ENCODE measurements around the gene ACP7. TPM values are rescaled to one million over a fixed set of nuclear protein-coding genes. Genes with fewer than 3 reads are reported as not detected.
A peak's percentile ranks its signal among the peaks of the same experiment; 100 is the strongest.

The ACP7 gene
- total and polyA plus RNA-seq, 2 donors (not counting 3 experiments of a cell fraction or from before 2014, with no cell fraction given), result 0.04 to 0.49 TPM

DNA sequence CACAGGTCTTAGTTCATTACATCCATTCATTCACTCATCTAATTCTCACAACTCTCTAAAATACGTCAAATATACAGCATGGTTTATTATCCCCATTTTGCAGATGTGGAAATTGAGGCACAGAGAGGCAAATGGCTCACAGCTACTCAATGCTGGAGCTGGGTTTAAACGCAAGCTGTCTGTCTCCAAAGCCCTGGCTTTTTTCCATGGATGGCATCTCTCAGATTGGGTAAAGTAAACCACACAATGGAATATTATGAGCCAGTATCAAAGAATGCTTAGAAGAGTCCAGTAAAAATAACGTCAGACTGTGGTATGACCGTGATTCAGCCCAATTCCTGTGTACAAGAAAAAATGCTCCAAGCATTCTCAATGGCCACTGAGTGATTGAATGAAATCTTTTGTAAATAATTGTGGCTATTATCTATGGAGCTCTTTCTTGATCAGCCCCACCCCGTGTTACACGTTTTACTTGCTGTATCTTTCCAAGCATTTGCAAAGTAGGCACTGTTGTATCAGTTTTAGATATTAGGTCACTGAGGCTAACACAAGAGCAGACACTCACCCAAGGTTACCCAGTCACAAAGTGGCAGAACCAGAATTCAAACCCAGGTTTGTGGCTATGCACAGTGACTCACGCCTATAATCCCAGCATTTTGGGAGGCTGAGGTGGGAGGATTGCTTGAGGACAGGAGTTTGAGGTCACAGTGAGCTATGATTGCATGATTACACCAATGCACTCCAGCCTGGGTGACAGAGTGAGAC lies 5.5 kb upstream of the ACP7 start:
- peak overlapping the region; percentile 88 for H3K27ac ChIP-seq (ENCODE audit: insufficient read depth, low read depth, low read length)
- TF ChIP-seq JUN (IDR thresholded peaks at IDR 0.05; ENCODE audit: borderline replicate concordance, insufficient read depth, insufficient read length, low read depth), result peak; percentile 83
- TF ChIP-seq, protein P1, sequence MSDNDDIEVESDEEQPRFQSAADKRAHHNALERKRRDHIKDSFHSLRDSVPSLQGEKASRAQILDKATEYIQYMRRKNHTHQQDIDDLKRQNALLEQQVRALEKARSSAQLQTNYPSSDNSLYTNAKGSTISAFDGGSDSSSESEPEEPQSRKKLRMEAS (IDR thresholded peaks at IDR 0.05; ENCODE audit: insufficient read depth, insufficient read length), result no peak
- peak; percentile 70 for TF ChIP-seq POLR2AphosphoS5 (IDR thresholded peaks at IDR 0.05; ENCODE audit: insufficient read depth, low read depth, low read length)
- TF ChIP-seq FOS (IDR thresholded peaks at IDR 0.05; ENCODE audit: borderline replicate concordance, insufficient read depth, low read length), result peak; percentile 56
- peak overlapping the region; percentile 67 for H3K4me2 ChIP-seq (ENCODE audit: insufficient read depth, low read length)
- no peaks in the 10 kb centered on the region for H3K9me1 ChIP-seq (replicated peaks; ENCODE audit: control insufficient read depth, extremely low read depth, insufficient read depth, low read length)
- no peak overlapping the region for H3K4me3 ChIP-seq (replicated peaks in 1 of 3; ENCODE audit: insufficient read depth in 1 of 3, low read depth in 1 of 3, low read length in 3 of 3)
- H4K20me1 ChIP-seq (replicated peaks; ENCODE audit: control insufficient read depth, extremely low read depth, insufficient read depth, low read length), result no peaks in the 10 kb centered on the region
- intact Hi-C loops (cut with micrococcal nuclease), result no loop called here
- no peaks in the 10 kb centered on the region for H3K79me2 ChIP-seq (ENCODE audit: control insufficient read depth, insufficient read depth, low read length)
- dilution Hi-C loops (cut with MboI; ENCODE audit: extremely low pct_ligation_motif_present, low sequenced_read_pairs), result no loop called here
- peaks cover 23% of the 10 kb centered on the region for H3K4me1 ChIP-seq (ENCODE audit: control insufficient read depth, extremely low read depth, insufficient read depth, low read length)
- no peaks in the 10 kb centered on the region for H3K9me3 ChIP-seq (replicated peaks; ENCODE audit: control insufficient read depth, insufficient read depth, low read length)
- TSS peak; percentile 34 for BruUV-seq (replicated peaks)
- ChIA-PET CTCF (interaction anchor here (0.8 to 2.2 kb wide), 5 partner anchors 9 to 117 kb away, joined by 3 to 11 read pairs (median 5); no protein-coding TSS in a partner anchor), POLR2A (no interaction called here)
- peak overlapping the region; percentile 38 for H3K9ac ChIP-seq (replicated peaks; ENCODE audit: extremely low read depth, insufficient read depth, low read length)
- DNase-seq (ENCODE audit: low read depth, low spot score) (peak; percentile 75), FAIRE-seq (peak; percentile 91)
- H3K27me3 ChIP-seq (ENCODE audit: control insufficient read depth in 2 of 2, insufficient read depth in 2 of 2, low read length in 2 of 2), result no peaks in the 10 kb centered on the region
- H3K36me3 ChIP-seq (ENCODE audit: control insufficient read depth in 2 of 2, extremely low read depth in 1 of 2, insufficient read depth in 2 of 2, low read length in 2 of 2), result no peaks in the 10 kb centered on the region
- peak overlapping the region; percentile 90 for H2AFZ ChIP-seq (ENCODE audit: low read depth, low read length)

DNA sequence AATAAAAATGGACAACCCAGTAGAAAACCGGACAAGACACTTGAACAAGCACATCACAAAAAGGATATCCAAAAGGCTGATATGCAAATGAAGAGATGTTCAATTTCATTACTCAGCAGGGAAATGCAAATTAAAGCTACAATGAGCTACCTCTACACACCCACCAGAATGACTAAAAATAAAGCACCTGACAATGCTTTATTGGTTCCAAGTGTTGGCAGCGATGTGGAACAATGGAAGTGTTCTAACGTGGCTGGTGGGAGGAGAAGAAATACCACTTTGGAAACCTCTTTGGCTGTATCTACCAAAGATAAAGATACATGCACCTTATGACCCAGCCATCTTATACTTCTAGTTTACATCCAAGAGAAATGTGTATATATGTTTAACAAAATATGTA lies 3.7 kb upstream of the ACP7 start:
- no peak for TF ChIP-seq POLR2AphosphoS5 (IDR thresholded peaks at IDR 0.05; ENCODE audit: insufficient read depth, low read depth, low read length)
- no peak for TF ChIP-seq EZH2 (IDR thresholded peaks at IDR 0.05; ENCODE audit: borderline replicate concordance, low read depth, low read length, severe bottlenecking)
- TF ChIP-seq MYC (IDR thresholded peaks at IDR 0.05; ENCODE audit: low read depth, low read length), result no peak
- TF ChIP-seq, protein P2, sequence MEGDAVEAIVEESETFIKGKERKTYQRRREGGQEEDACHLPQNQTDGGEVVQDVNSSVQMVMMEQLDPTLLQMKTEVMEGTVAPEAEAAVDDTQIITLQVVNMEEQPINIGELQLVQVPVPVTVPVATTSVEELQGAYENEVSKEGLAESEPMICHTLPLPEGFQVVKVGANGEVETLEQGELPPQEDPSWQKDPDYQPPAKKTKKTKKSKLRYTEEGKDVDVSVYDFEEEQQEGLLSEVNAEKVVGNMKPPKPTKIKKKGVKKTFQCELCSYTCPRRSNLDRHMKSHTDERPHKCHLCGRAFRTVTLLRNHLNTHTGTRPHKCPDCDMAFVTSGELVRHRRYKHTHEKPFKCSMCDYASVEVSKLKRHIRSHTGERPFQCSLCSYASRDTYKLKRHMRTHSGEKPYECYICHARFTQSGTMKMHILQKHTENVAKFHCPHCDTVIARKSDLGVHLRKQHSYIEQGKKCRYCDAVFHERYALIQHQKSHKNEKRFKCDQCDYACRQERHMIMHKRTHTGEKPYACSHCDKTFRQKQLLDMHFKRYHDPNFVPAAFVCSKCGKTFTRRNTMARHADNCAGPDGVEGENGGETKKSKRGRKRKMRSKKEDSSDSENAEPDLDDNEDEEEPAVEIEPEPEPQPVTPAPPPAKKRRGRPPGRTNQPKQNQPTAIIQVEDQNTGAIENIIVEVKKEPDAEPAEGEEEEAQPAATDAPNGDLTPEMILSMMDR (IDR thresholded peaks at IDR 0.05; ENCODE audit: extremely low read depth in 1 of 2, insufficient read depth in 1 of 2, low read depth in 1 of 2, low read length in 2 of 2), result no peak
- TF ChIP-seq FOS (IDR thresholded peaks at IDR 0.05; ENCODE audit: borderline replicate concordance, insufficient read depth, low read length), result no peak
- no peak for TF ChIP-seq POLR2A (IDR thresholded peaks at IDR 0.05; ENCODE audit: low read depth, low read length)
- TF ChIP-seq JUN (IDR thresholded peaks at IDR 0.05; ENCODE audit: borderline replicate concordance, insufficient read depth, insufficient read length, low read depth), result no peak
- TF ChIP-seq, protein P1 (IDR thresholded peaks at IDR 0.05; ENCODE audit: insufficient read depth, insufficient read length), result no peak
- TF ChIP-seq GATA2 (IDR thresholded peaks at IDR 0.05; ENCODE audit: insufficient read depth, insufficient read length, low read depth, low read length), result no peak
- Histone ChIP-seq H3K27ac (ENCODE audit: insufficient read depth, low read depth, low read length) (no peak overlapping the region), H3K27me3 (ENCODE audit: control insufficient read depth in 2 of 2, insufficient read depth in 2 of 2, low read length in 2 of 2) (no peaks in the 10 kb centered on the region), H3K79me2 (ENCODE audit: control insufficient read depth, insufficient read depth, low read length) (no peaks in the 10 kb centered on the region), H3K36me3 (ENCODE audit: control insufficient read depth in 2 of 2, extremely low read depth in 1 of 2, insufficient read depth in 2 of 2, low read length in 2 of 2) (no peaks in the 10 kb centered on the region), H3K4me1 (ENCODE audit: control insufficient read depth, extremely low read depth, insufficient read depth, low read length) (peaks cover 19% of the 10 kb centered on the region), H3K9ac (replicated peaks; ENCODE audit: extremely low read depth, insufficient read depth, low read length) (no peak overlapping the region), H2AFZ (ENCODE audit: low read depth, low read length) (no peak overlapping the region), H3K4me2 (ENCODE audit: insufficient read depth, low read length) (no peak overlapping the region), H3K9me1 (replicated peaks; ENCODE audit: control insufficient read depth, extremely low read depth, insufficient read depth, low read length) (no peaks in the 10 kb centered on the region), H4K20me1 (replicated peaks; ENCODE audit: control insufficient read depth, extremely low read depth, insufficient read depth, low read length) (no peaks in the 10 kb centered on the region), H3K4me3 (replicated peaks in 1 of 3; ENCODE audit: insufficient read depth in 1 of 3, low read depth in 1 of 3, low read length in 3 of 3) (no peak overlapping the region), H3K9me3 (replicated peaks; ENCODE audit: control insufficient read depth, insufficient read depth, low read length) (no peaks in the 10 kb centered on the region)
- FAIRE-seq (no peak), DNase-seq (ENCODE audit: low read depth, low spot score) (no peak)
- CTCF ChIA-PET, result no interaction called here
- intact Hi-C loops (cut with micrococcal nuclease), result no loop called here
- no TSS peak for BruUV-seq (replicated peaks)
- dilution Hi-C loops (cut with MboI; ENCODE audit: extremely low pct_ligation_motif_present, low sequenced_read_pairs), result no loop called here
- POLR2A ChIA-PET, result no interaction called here
